Upper lobe of left lung (tissue), 4 donors: ENCODE measurements around the gene SULT1E1.

ENCODE experiments used
- POLR2AphosphoS5 ChIP-seq, 2 donors: sonication (generic); formaldehyde crosslinking; IDR thresholded peaks; one replicate each; pipeline ENCODE4 v1.5.1; 2017; ENCODE audit warnings: antibody characterized with exemption in 2 of 2
- TF ChIP-seq, protein P1 (sequence below), 6 experiments: fragments of 450-650 bp in 4 of 6; fragments of 200-600 bp in 2 of 6; sonication (generic) in 2 of 6; IDR thresholded peaks; one replicate each; pipeline ENCODE4 v1.5.1; 2016 to 2019; ENCODE audit warnings: antibody characterized with exemption in 6 of 6

DNA sequence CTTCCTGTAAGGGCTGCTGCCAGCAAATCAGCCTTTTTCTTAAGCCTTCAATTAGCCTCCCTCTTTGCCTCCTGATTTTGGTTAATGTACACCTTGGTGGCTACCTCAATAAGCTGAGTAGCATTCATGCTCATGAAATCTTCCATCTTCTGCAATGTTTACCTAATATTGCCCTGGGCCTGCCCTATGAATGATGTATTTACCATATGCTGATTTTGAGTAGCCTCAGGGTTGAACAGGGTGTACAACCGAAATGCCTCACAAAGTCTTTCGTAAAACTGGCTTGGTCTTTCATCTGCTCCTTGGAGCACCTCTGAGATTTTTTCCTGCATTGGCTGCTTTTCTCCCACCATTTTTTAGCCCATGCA lies 29.8 kb downstream of the SULT1E1 start:
- TF ChIP-seq, protein P1, sequence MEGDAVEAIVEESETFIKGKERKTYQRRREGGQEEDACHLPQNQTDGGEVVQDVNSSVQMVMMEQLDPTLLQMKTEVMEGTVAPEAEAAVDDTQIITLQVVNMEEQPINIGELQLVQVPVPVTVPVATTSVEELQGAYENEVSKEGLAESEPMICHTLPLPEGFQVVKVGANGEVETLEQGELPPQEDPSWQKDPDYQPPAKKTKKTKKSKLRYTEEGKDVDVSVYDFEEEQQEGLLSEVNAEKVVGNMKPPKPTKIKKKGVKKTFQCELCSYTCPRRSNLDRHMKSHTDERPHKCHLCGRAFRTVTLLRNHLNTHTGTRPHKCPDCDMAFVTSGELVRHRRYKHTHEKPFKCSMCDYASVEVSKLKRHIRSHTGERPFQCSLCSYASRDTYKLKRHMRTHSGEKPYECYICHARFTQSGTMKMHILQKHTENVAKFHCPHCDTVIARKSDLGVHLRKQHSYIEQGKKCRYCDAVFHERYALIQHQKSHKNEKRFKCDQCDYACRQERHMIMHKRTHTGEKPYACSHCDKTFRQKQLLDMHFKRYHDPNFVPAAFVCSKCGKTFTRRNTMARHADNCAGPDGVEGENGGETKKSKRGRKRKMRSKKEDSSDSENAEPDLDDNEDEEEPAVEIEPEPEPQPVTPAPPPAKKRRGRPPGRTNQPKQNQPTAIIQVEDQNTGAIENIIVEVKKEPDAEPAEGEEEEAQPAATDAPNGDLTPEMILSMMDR (IDR thresholded peaks at IDR 0.05) = no peak
- TF ChIP-seq POLR2AphosphoS5 (IDR thresholded peaks at IDR 0.05) = no peak
